Testis (tissue), 2 donors: Measurements from ENCODE around the gene MEX3C.

Source experiments
- POLR2A ChIP-seq: fragments of 450-650 bp; IDR thresholded peaks from one replicate; pipeline ENCODE4 v1.6.1; 2017; ENCODE audit warnings: antibody characterized with exemption, mild to moderate bottlenecking, moderate library complexity
- TF ChIP-seq, protein P1 (sequence below), 3 experiments: fragments of 450-650 bp in 2 of 3; fragments of 200-600 bp in 1 of 3; sonication (generic) in 1 of 3; IDR thresholded peaks; one replicate each; pipeline ENCODE4 v1.5.1; 2016 to 2019; ENCODE audit warnings: antibody characterized with exemption in 3 of 3, mild to moderate bottlenecking in 2 of 3, moderate library complexity in 1 of 3

GRCh38 chr18:51235009-51235789, 37.7 kb upstream of the MEX3C start:
- TF ChIP-seq, protein P1, sequence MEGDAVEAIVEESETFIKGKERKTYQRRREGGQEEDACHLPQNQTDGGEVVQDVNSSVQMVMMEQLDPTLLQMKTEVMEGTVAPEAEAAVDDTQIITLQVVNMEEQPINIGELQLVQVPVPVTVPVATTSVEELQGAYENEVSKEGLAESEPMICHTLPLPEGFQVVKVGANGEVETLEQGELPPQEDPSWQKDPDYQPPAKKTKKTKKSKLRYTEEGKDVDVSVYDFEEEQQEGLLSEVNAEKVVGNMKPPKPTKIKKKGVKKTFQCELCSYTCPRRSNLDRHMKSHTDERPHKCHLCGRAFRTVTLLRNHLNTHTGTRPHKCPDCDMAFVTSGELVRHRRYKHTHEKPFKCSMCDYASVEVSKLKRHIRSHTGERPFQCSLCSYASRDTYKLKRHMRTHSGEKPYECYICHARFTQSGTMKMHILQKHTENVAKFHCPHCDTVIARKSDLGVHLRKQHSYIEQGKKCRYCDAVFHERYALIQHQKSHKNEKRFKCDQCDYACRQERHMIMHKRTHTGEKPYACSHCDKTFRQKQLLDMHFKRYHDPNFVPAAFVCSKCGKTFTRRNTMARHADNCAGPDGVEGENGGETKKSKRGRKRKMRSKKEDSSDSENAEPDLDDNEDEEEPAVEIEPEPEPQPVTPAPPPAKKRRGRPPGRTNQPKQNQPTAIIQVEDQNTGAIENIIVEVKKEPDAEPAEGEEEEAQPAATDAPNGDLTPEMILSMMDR (IDR thresholded peaks at IDR 0.05), result no peak
- TF ChIP-seq POLR2A, result no peak
